Dendritic cell treated with granulocyte-macrophage colony-stimulating factor and Interleukin-4, amounts not matched to agents 40 ng/mL and 50 ng/mL, for 4 days (primary cell): ENCODE measurements around the gene GADD45GIP1.

ENCODE experiments used
- H3K27ac Mint-ChIP-seq: one replicate; pipeline ENCODE4 v1.8.0; 2022; ENCODE audit warnings: mild to moderate bottlenecking, mixed read lengths
- H3K27me3 Mint-ChIP-seq: one replicate; pipeline ENCODE4 v1.8.0; 2022; ENCODE audit warnings: mild to moderate bottlenecking, mixed read lengths
- H3K36me3 Mint-ChIP-seq: one replicate; pipeline ENCODE4 v1.8.0; 2022; ENCODE audit warnings: low read depth, mixed read lengths
- H3K4me1 Mint-ChIP-seq: one replicate; pipeline ENCODE4 v1.8.0; 2022; ENCODE audit warnings: low read depth, mixed read lengths
- H3K4me3 Mint-ChIP-seq: one replicate; pipeline ENCODE4 v1.8.0; 2022; ENCODE audit warnings: mild to moderate bottlenecking, moderate library complexity, mixed read lengths
- H3K9me3 Mint-ChIP-seq: one replicate; pipeline ENCODE4 v1.8.0; 2022; ENCODE audit warnings: mixed read lengths
- intact Hi-C: fragments of 100-400 bp; cut with micrococcal nuclease; formaldehyde crosslinking; loops from one replicate; pipeline ENCODE4 v1.15.0; 2022

Gene GADD45GIP1

DNA sequence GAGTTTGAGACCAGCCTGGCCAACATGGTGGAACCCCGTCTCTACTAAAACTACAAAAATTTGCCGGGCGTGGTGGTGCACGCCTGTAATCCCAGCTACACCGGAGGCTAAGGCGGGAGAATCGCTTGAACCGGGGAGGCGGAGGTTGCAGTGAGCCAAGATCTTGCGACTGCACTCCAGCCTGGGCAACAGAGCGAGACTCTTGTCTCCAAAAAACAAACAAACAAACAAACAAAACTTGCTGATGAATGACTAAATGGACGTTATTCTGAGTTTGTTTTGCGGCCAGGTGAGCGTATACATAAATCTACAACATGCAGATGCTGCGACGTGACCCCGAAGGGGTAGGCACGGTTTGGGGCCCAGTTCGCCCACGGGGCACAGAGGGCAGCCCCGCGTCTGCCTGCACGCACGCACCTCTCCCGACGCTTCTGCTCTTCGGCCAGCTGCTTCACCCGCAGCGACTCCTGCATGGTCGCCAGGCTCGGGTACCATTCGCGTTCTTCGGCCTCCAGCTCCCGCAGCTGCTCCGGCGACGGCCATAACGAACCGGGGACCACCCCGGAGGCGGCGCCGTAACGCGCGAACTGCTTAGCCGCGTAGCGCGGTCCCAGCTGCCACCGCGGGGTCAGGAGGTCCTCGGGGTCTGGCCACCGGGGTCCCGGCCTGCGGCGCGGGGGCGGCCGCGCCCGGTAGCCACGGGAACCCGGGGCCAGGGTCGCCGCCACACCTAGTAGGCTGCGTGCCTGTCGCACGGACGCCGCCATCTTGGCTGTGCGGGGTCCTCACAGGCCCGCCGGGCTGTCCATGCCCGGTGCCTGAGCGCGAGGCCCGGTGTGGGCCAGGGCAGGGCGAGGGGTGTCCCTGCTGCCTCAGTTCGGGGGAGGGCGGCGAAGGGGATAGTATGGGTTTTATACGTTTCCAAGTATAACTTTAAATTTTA is at the start of gene GADD45GIP1:
Gene GADD45GIP1, minus strand, starts transcription at position 778 of the 943 bp plus-strand sequence. Its CDS starts 11 bp downstream, at position 767.
- Mint-ChIP-seq H3K36me3 (peaks cover 46% of the 10 kb centered on the region), H3K27ac (peak within 1 kb of the TSS; percentile 80), H3K27me3 (no peaks in the 10 kb centered on the region), H3K4me3 (peak within 1 kb of the TSS; percentile 86), H3K4me1 (peaks cover 48% of the 10 kb centered on the region), H3K9me3 (no peaks in the 10 kb centered on the region)
- intact Hi-C loops, result no loop called here

DNA sequence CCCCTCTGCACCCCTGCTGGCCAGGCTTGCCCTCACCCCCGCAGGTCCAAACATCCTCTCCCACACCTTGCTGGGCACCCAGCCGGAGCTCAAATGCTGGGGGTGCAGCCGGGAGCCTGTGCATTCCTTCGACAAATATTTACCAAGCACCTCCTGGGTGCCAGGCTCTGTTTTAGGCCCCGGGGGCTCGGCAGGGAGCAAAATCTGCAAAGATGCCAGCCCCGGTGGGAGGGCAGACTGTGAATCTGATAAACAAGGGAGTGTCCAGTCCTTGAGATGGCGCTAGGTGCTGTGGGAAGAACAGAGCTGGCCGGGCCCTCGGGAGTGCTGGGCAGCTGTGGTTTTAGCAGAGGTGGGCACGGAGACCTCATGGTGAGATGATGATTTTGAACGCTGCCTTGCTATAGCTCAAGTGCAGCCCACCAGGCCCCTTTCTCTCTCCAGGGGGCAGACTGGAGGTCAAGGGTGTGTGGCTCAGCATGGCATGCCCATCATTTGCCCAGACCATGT is 48.9 kb upstream of the GADD45GIP1 start:
- Mint-ChIP-seq H3K4me1 (peaks cover 4% of the 10 kb centered on the region), H3K27me3 (peaks cover 26% of the 10 kb centered on the region), H3K9me3 (no peaks in the 10 kb centered on the region), H3K36me3 (no peaks in the 10 kb centered on the region), H3K4me3 (no peak overlapping the region), H3K27ac (no peak overlapping the region)
- intact Hi-C loops, result no loop called here

DNA sequence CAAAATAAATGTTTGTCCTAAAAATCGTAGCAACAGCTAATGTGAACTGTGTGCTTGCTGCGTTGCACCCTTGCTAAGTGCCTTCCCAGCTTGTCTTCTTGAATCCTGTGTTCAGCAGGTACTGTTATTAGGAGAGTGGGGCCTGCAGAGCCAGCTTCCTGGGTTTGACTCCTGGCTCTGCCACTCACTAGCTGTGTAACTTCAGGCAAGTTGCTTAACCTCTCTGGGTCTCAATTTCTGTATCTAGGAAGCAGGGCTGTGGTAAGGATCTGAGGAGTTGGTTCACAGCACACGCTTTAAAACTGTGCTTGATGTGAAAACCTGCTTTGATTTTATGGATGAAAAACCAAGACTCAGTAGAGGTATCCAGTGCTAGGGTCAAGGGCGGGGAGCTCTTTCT is 48.2 kb upstream of the GADD45GIP1 start:
- H3K4me1 Mint-ChIP-seq, result peaks cover 1% of the 10 kb centered on the region
- no peaks in the 10 kb centered on the region for H3K9me3 Mint-ChIP-seq
- H3K36me3 Mint-ChIP-seq, result no peaks in the 10 kb centered on the region
- no peak overlapping the region for H3K4me3 Mint-ChIP-seq
- intact Hi-C loops, result no loop called here
- H3K27ac Mint-ChIP-seq, result no peak overlapping the region
- H3K27me3 Mint-ChIP-seq, result peaks cover 20% of the 10 kb centered on the region

DNA sequence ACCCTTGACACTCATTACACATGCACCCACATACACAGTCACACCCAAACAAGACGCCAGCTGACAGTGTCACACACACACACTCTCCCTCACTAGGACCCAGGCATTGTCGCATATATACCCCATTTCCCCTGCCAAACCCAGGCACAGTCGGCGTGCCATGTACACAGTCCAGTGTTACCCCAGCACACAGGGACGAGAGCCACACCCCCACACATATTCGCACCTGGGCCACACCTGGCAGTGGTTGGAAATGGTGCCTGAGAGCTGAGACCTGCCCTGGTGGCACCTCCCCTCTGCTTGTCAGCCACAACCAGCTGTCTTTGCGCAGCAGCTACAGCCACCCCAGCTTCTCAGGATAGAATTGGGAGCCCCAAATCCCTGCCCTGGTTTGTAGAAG is 47.2 kb upstream of the GADD45GIP1 start:
- no peaks in the 10 kb centered on the region for H3K4me1 Mint-ChIP-seq
- H3K36me3 Mint-ChIP-seq, result no peaks in the 10 kb centered on the region
- H3K27me3 Mint-ChIP-seq, result peaks cover 12% of the 10 kb centered on the region
- H3K9me3 Mint-ChIP-seq, result no peaks in the 10 kb centered on the region
- H3K4me3 Mint-ChIP-seq, result no peak overlapping the region
- H3K27ac Mint-ChIP-seq, result no peak overlapping the region
- intact Hi-C loops, result no loop called here

DNA sequence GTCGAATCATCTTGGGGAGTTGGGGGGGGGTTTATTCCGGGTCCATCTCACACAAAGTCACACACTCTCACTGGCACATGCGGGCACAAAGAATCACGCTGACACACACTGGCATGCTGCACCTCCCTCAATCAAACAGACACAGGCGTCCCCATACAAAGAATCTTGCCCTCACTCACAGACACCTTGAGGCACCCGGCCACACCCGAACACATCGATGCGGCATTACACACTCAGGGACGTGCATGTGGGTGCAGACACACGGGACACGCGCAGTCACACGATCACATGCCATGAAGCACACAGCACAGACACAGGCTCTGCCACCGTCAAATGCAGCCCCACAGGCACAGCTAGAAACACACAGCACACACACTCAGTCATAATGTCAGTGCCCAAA is 46.1 kb upstream of the GADD45GIP1 start:
- no peak overlapping the region for H3K27ac Mint-ChIP-seq
- H3K4me3 Mint-ChIP-seq, result no peak overlapping the region
- no peaks in the 10 kb centered on the region for H3K36me3 Mint-ChIP-seq
- intact Hi-C loops, result no loop called here
- H3K27me3 Mint-ChIP-seq, result peaks cover 3% of the 10 kb centered on the region
- no peaks in the 10 kb centered on the region for H3K9me3 Mint-ChIP-seq
- no peaks in the 10 kb centered on the region for H3K4me1 Mint-ChIP-seq

DNA sequence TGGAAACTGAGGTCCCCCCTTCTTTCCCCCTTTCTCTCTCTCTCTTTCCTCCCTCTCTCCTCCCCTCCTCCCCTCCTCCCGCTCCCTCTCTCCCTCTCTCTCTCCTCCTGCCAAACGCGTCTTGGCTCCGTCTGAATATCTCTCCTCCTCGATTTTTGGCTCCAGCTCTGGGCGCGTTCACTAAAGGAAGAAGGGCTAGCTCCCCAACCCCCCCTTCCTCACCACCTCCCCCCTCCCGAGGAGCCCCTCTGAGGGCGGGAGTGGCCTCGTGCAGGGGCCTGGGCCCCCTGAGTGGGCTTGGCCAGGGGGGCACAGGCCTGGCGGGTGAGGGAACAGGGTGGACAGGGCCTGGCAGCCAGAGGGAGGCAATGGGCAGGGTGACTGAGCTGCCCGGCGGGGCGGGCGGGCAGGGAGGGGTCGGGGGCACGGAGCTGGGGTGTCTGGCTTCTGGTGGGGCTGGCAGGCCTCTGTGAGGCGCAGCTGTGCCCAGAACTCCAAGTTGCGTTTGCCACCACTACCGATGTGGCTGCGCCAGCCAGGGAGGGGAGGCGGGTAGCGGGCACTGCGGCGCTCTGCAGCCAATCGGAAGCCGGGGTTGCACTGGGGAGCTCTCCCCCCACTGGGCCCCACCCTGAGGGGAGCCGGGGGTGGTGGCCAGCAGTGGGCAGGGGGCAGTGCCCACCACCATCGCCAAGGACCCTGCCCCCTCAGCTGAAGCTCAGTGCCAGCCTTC is 45.3 kb upstream of the GADD45GIP1 start:
- intact Hi-C loops, result no loop called here
- H3K4me3 Mint-ChIP-seq, result no peak overlapping the region
- peaks cover 9% of the 10 kb centered on the region for H3K27me3 Mint-ChIP-seq
- no peaks in the 10 kb centered on the region for H3K4me1 Mint-ChIP-seq
- H3K36me3 Mint-ChIP-seq, result no peaks in the 10 kb centered on the region
- H3K9me3 Mint-ChIP-seq, result no peaks in the 10 kb centered on the region
- no peak overlapping the region for H3K27ac Mint-ChIP-seq

DNA sequence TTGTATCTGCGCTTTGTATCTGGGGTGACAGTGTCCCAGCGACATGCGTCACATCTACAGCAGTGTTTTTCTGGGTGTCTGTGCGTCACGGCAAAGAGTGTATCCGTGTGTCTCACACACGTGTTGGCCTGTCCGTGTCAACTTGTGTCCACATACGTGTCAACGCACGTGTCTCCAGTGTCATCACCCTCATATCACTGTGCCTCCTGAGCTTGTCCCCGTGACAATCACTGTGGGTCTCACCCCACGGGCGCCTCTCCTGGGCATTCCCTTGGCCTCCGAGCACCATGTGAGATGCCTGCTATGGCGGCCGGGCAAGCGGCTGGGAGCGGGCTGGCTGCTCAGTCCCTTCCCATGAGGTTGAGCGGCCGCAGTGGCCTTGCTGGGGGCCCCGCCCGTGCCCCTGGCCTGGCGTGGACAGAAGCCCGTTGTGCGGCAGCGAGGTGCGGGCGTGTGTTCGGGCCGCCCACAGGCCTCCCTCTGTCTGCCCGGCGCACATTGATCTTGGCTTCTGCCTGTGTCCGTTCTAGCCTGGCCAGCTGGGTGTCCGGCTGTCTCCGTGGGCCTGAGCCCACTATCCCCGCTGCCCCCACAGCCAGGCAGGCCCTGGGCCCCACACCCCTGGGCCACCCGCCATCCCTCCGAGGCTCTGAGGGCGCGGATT is 44.6 kb upstream of the GADD45GIP1 start:
- H3K27ac Mint-ChIP-seq, result no peak overlapping the region
- H3K4me1 Mint-ChIP-seq, result no peaks in the 10 kb centered on the region
- H3K9me3 Mint-ChIP-seq, result no peaks in the 10 kb centered on the region
- no peak overlapping the region for H3K4me3 Mint-ChIP-seq
- no peaks in the 10 kb centered on the region for H3K36me3 Mint-ChIP-seq
- peaks cover 16% of the 10 kb centered on the region for H3K27me3 Mint-ChIP-seq
- intact Hi-C loops, result no loop called here

DNA sequence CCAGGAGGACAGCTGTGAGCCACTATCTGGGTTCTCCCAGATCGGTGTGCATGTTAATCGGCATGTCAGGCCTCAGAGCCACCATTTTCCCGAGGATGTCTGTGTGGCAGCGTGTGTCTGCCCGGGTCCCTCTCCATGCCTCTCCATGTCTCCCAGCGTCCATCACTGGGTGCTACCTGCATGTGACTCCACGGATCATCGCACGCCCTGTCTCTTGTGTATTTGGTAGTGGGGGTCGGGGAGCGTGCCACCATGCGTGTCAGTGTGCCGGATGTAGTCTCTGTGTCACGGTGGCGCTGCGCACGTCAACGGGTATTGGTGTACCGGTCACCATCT is 44.1 kb upstream of the GADD45GIP1 start:
- Mint-ChIP-seq H3K4me1 (peaks cover 2% of the 10 kb centered on the region), H3K27ac (no peak overlapping the region), H3K36me3 (no peaks in the 10 kb centered on the region), H3K27me3 (peaks cover 19% of the 10 kb centered on the region), H3K4me3 (no peak overlapping the region), H3K9me3 (no peaks in the 10 kb centered on the region)
- intact Hi-C loops, result no loop called here

DNA sequence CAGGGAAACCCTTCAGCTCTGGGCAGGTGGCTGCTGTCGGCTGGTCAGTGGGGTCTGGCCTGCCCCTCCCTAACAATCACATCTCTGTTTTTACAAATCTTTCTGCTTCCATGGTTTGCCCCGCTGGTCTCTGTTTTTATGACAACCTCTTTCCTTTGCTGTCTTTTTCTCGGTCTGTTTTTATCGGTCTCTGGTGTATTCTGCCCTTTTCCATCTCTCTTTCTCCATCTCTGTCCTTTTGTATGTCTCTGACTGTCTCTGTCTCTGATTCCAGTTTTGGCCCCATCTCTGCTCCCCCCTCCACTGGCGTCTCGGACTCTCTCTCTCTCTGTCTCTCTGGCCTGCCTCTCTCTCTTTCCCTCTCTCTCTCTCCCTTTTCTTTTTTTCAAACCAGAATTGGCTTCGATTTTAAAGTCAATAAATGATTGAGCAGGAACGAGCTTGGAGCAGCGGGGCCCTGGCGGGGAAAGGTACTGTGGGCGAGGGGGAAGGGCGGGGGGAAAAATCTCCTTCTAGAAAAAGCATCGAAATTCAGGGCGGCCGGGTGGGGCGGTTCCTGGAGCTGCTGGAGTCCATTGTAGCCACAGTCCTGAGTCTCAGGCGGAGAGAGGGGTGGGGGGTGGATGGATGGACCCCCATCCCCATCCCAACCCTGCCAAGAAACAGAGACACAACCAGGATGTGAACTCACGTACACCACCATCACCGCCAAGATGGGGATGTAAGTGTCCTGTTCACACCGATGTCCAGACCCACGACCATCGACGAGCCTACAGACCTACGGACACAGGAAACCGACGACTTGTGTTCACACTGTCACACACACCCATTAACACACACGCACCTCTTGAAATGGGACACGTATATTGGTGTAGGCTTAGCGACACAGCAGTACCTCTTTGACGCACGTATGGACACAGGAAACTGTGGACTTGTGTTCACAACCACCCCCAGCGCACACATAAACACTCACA is 41.2 kb upstream of the GADD45GIP1 start:
- no peak overlapping the region for H3K4me3 Mint-ChIP-seq
- H3K36me3 Mint-ChIP-seq, result peaks cover 4% of the 10 kb centered on the region
- no peak overlapping the region for H3K27ac Mint-ChIP-seq
- intact Hi-C loops, result no loop called here
- no peaks in the 10 kb centered on the region for H3K9me3 Mint-ChIP-seq
- H3K27me3 Mint-ChIP-seq, result peaks cover 41% of the 10 kb centered on the region
- H3K4me1 Mint-ChIP-seq, result peaks cover 12% of the 10 kb centered on the region

DNA sequence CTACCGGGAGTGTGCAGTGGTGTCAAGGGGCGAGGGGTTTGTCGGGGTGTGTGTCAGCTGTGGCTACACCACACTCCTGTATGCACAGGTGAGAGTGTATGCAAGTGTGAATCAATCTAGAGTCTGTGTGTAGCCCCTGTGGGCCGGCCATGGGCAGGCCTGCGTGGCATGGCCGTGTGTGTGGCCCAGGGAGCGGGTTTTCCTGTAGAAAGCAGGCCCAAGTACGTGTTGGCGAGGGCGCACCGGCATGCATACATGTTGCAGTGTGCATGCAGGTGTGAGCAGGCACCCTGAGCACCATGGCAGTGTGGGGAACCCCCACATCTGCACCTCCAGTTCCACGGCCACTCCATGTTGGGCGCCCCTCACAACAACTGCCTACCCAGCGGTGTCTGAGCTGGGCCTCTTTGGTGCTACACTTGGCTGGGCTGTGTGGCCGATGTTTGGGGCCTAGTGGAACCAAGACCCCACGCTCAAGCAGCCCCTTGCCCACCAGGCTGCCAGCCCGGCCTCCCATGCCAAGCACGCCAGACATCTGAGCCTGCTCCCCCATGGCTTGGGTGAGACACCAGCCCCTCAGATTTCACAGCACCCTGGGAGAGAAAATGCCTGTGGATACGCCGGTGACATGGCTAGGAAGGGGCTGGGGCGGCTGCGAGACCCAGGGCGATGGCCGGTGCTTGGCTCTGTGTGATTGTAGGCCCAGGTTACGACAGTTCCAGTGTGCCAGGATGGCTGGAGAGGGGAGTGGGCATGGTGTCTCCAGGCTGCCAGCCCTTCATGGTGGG is 40.4 kb upstream of the GADD45GIP1 start:
- H3K36me3 Mint-ChIP-seq, result peaks cover 4% of the 10 kb centered on the region
- intact Hi-C loops, result no loop called here

DNA sequence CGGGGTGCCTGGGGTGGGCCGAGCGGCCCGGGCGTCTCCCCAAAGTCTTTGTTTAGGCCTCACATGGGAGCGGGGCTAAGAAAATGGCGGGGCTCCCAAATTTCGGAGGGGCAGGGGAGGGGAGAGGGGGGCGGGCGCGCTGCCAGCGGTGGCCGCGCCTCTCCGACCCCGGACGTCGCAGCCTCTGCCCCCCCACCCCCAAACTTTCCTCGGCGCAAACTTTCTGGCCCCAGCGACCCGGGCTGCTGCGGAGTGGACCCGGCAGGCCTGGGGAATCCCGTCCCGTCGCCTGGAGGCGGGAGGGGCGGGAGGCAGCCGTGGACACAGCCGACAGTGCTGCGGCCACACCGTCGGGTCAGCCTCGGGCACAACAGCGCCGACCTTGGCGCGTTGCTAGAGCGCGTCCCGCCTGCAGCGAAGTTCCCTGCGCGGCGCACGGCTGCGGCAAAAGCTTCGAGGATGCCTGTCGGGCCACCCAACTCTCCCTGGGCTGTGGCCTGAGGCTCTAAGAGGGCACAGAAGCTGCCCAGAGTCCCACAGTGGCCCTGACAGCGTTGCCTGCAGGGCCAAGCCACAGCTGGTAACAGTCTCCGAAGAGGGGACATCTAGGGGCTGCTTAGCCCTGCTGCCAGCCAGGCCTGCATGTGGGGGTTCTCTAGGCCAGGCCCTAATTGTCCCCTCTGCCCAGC is 39.5 kb upstream of the GADD45GIP1 start:
- peaks cover 12% of the 10 kb centered on the region for H3K4me1 Mint-ChIP-seq
- peak overlapping the region; percentile 82 for H3K4me3 Mint-ChIP-seq
- no peaks in the 10 kb centered on the region for H3K9me3 Mint-ChIP-seq
- intact Hi-C loops, result no loop called here
- peaks cover 43% of the 10 kb centered on the region for H3K27me3 Mint-ChIP-seq
- H3K36me3 Mint-ChIP-seq, result peaks cover 4% of the 10 kb centered on the region
- peak overlapping the region; percentile 29 for H3K27ac Mint-ChIP-seq

More for the DNA sequence above, 40.4 kb upstream of the GADD45GIP1 start:
- peaks cover 41% of the 10 kb centered on the region for H3K27me3 Mint-ChIP-seq
- H3K9me3 Mint-ChIP-seq, result no peaks in the 10 kb centered on the region
- H3K27ac Mint-ChIP-seq, result no peak overlapping the region
- peaks cover 12% of the 10 kb centered on the region for H3K4me1 Mint-ChIP-seq
- no peak overlapping the region for H3K4me3 Mint-ChIP-seq
